Measurements from ENCODE around the gene CAT.
A peak's percentile ranks its signal among the peaks of the same experiment; 100 is the strongest.

The CAT gene

DNA sequence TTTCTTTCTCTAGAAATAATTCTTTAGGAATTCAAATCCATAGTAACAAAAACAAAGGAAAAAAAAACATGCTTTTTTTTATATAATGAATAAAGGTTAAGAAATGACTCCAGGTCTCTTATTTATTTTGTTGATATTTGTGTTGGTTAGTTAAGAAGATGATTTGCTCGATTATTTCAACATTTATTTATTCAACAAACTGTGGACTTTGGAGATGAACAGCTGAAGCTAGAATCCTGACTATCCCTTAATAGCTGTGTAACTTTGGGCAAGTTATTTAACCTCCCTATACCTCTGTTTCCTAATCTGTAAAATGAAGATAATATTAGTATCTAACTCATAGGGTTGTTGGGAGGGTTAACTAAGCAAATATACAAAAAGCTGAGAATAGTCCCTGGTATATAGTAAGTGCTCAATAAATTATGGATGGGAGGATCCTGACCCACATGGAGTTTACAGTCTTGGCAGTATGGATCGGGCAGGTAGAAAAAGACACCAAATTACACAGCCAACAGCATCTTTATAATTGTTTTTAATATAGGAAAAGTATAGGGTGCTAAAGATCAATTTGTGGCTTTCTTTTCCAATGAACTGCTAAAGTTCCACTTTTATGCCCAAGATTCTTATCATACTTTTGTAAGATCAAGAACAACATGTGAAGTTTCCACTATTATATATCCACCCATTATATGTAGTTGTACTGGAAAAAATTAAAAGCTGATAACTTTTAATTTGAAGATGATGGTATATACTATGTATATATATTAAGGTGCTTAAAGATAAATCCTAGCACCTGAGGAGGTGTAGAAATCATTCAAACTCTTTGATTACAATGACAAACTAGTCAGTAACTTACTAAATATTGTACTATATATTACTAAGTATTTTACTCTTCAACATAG lies 1.3 kb upstream of the CAT start:
- TF ChIP-seq POLR2A (IDR thresholded peaks at IDR 0.05; ENCODE audit: low read length) (no peak), GATA1 (IDR thresholded peaks at IDR 0.05; ENCODE audit: low read depth, low read length) (no peak)
- peak in 1 of 2 experiments; percentile 26 for DNase-seq

DNA sequence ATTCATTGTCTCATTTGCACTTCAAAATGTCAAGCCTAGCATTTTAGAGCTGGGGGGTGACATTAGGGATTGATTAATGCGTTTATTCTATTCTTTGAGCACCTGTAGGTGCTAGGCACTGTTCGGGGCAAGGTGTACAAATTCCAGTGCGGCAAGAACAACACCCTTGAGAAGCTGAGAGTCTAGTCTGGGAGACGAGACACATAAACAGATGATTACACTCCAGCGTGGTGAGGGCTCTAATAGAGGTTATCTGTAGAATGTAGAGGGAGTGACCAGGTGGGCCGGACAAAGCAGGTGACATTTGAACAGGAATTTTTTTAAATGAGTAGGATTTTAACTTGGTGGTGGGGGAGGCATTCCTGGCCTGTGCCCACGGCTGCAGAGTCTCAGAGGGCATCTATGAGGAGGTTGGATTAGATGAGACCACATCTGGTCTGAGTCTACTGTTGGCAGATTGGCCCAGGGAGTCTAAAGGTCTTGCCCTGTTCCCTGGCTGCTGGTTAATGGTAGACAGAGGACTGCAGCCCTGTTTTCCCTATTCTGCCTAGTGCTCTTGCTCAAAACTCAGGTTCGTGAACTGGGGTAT lies 970 bp downstream of the CAT start:
- no peak for TF ChIP-seq GATA1 (IDR thresholded peaks at IDR 0.05; ENCODE audit: low read depth, low read length)
- TF ChIP-seq POLR2A (IDR thresholded peaks at IDR 0.05; ENCODE audit: low read length), result no peak
- peak; percentile 68 to 71 for DNase-seq

DNA sequence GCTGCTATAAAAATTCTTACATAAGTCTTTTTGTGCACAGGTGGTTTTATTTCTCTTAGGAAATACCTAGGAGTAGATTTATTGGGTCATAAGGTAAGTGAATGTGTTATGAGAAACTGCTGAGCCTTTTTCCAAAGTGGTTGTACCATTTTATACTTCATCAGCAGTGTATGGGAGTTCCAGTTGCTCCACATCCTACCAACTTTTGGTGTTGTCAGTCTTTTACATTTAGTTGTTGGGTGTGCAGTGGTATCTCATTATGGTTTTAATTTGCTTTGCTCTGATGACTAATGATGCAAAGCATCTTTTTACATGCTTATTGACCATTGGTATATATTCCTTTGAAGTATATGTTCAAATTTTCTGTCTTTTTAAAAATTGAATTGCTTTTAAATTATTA lies 3.1 kb downstream of the CAT start:
- no peak for TF ChIP-seq POLR2A (IDR thresholded peaks at IDR 0.05; ENCODE audit: low read length)
- TF ChIP-seq GATA1 (IDR thresholded peaks at IDR 0.05; ENCODE audit: low read depth, low read length), result no peak
- peak in 1 of 2 experiments; percentile 21 for DNase-seq

DNA sequence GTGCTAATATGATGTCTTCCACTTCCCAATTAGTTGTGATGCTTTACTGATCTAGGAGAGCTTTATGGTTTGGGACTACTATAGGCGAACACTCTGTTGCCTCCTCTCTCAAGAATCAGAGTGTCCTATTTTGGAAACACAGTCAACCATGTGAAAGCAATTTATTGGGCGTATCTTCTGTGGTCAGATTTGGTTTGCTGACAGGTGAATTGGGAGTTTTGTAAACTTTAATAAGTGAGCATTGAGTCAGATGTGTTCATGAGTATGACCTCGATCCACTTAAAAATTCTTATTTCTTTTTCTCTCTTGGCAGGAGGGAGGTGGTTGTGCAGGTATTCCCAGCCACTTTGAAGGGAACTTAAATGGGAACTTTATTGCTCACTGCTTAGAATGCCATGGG lies 4.4 kb downstream of the CAT start:
- no peak for DNase-seq
- no peak for TF ChIP-seq GATA1 (IDR thresholded peaks at IDR 0.05; ENCODE audit: low read depth, low read length)
- no peak for TF ChIP-seq POLR2A (IDR thresholded peaks at IDR 0.05; ENCODE audit: low read length)

DNA sequence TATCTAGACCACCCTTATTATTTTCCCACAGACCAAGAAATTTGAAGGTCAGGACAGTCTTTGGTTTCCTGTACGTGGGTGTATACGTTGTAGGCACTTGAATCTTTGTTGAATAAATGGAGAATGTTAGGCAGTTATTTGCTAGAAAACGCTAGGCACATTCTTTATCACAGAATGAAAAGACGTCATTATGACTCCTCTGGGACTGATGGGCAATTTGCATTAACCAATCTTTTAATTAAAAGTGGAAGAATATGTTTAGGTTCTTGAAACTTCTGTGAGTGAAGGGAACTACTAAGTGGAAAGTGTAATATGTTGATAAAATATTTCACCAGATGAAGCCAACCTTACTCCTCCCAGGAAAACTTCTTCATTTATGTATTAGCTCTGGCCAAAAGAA lies 5.7 kb downstream of the CAT start:
- no peak for DNase-seq
- no peak for TF ChIP-seq GATA1 (IDR thresholded peaks at IDR 0.05; ENCODE audit: low read depth, low read length)
- no peak for TF ChIP-seq POLR2A (IDR thresholded peaks at IDR 0.05; ENCODE audit: low read length)

DNA sequence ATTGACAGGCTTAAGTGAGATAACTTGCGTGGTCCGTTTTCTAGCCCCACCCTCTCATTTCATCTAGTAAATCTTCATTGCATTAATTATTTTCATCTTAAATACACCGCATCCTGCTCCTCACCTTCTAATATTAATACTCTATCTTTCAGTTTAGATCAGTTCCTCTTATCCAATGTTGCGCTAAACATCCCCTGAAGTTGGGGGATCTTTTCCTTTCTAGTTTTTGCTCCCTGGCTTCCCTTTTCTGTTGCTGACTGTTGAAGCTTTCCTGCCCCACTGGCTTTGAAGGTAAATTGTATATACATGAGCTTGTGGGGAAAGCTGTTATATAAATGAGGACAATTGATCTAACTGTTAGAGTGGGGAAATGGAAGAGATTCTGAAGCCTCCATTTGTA lies 7.2 kb downstream of the CAT start:
- TF ChIP-seq GATA1 (IDR thresholded peaks at IDR 0.05; ENCODE audit: low read depth, low read length) (no peak), POLR2A (IDR thresholded peaks at IDR 0.05; ENCODE audit: low read length) (no peak)
- DNase-seq, result peak in 1 of 2 experiments; percentile 41

DNA sequence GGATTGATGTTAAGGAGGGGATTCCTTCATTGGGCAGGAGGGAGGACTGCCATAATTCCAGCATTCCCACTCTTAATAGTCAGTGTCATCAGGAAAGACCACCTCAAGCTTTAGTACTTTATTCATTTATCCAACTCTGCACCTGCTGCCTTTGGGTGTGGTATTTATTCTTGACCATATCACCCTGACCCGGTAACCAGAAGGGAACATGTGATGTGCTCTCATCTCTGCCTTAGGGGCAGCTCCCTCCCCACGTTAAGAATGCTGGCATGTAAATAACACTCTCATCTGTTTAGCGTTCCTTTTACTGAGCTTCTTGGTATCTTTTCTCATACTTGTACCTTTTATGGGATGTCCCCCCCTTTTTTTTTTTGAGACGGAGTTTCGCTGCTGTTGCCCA lies 7.7 kb downstream of the CAT start:
- DNase-seq, result peak; percentile 80 to 89
- TF ChIP-seq POLR2A (IDR thresholded peaks at IDR 0.05; ENCODE audit: low read length) (peak; percentile 34), GATA1 (IDR thresholded peaks at IDR 0.05; ENCODE audit: low read depth, low read length) (no peak)

DNA sequence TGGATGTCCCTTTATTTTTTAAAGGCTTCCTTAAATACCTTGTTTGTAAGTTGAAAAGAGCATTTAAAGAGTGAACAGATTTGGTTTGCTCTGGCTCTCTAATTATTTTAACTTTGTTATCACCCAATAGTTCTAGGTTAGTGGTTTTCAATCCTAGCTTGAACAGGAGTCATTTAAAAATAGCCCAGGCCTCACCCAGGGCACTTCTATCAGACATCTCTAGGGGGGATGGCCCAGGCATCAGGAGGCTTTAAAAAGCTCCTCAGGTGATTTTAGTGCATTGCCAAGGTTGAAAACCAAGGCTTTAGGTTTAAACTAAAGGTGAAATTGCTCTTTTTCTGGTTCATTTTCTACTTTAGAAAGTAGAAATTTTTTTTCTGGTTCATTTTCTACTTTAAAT lies 8.3 kb downstream of the CAT start:
- TF ChIP-seq POLR2A (IDR thresholded peaks at IDR 0.05; ENCODE audit: low read length) (no peak), GATA1 (IDR thresholded peaks at IDR 0.05; ENCODE audit: low read depth, low read length) (no peak)
- no peak for DNase-seq

DNA sequence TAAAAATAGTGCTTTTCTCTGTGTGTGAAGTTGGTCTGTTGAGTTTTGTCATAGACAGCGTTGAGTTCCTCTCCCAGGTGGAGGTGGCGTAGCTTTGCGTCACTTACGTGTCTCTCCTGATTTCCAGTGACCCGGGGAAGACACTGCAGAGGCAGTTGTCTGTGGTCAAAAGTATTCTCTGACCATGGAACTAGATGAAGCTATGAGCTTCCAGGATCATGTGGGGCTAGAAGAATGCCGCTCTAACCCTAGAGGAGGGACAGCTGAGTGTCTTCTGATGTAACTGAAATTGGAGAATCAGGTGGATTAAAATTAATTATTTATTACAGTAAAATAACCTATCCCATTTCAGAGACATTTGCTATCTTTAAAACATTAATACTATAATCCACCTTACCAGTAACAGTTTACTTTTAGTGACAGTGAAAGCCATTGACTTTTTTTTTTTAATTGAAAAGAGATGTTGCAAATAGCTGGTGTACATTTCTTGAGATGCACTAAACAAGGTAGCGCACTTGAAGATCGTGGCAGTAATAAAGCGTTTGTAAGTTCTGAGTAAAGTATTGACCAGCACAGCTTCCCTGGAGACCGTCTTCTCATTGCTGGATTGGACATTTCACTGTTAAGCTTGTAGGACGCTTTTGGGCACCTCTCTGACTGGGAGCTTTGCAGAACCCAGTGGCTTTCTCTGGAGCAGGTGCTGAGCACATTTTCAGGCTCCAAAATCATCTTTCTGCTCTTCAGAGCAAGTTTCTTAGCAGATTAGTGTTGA lies 9.7 kb downstream of the CAT start:
- no peak for DNase-seq
- TF ChIP-seq GATA1 (IDR thresholded peaks at IDR 0.05; ENCODE audit: low read depth, low read length) (no peak), POLR2A (IDR thresholded peaks at IDR 0.05; ENCODE audit: low read length) (no peak)

DNA sequence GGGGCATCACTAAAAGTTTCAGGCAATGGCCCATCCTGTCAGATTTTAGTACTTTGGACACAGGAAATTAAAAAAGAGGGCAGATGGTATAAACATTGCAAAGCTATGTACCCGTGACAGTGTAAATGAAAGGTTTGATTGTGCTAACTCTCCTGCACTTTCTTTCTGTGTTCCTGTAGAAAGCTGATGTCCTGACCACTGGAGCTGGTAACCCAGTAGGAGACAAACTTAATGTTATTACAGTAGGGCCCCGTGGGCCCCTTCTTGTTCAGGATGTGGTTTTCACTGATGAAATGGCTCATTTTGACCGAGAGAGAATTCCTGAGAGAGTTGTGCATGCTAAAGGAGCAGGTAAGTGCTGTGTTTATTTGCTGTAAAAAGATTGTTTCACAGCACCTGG lies 10.3 kb downstream of the CAT start:
- no peak for DNase-seq
- TF ChIP-seq POLR2A (IDR thresholded peaks at IDR 0.05; ENCODE audit: low read length) (no peak), GATA1 (IDR thresholded peaks at IDR 0.05; ENCODE audit: low read depth, low read length) (no peak)

DNA sequence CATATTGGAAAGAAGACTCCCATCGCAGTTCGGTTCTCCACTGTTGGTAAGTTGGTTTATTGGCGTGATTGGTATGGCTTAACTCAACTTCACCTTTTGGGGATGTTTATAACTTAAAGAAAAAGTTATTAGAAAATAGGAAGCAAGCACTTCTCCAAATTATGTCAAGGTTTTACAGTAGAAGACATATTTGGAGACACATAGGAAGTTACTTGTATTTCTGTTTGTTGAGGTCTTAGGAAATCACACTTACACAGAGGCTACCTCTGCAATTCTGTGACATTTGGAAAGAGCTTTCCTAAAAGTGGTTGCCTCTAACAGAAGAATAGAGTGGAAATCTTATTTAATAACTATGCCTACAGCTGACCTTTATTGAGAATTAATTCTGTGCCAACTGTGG lies 12.3 kb downstream of the CAT start:
- DNase-seq, result no peak
- TF ChIP-seq GATA1 (IDR thresholded peaks at IDR 0.05; ENCODE audit: low read depth, low read length), result no peak

DNA sequence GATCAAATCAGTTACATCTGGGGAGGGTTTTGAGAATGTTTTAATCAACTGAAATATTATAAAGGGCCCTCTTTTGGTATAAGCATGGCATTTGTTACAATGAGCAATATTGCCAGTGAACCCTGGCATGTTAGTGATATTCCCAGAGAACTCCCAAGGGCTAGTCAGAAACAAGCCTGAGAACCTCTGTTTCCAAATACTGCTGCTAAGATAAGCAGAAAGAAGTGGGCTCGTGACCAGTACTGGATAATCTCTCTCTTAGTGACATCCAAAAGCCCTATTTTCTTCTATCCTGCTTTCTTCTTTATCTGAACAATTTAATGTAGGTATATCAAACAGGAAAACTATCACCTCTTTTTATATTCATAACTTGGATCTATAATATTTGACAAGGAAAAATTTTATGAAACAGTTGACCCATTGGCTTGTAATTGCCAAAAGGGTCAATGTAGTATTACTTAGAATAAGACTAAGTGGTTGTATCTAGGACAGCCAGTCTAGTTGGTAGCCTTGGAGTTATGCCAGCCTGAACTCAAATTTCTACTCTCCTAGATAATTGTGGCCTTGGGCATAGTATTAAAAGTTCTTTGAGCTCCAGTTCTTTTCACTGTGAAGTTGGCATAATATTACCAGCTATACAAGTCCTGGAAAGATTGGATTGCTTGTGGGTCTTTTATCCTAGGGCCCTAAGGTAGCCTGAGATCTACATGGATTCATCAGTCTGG lies 15.7 kb downstream of the CAT start:
- TF ChIP-seq GATA1 (IDR thresholded peaks at IDR 0.05; ENCODE audit: low read depth, low read length) (no peak), POLR2A (IDR thresholded peaks at IDR 0.05; ENCODE audit: low read length) (no peak)
- no peak for DNase-seq

DNA sequence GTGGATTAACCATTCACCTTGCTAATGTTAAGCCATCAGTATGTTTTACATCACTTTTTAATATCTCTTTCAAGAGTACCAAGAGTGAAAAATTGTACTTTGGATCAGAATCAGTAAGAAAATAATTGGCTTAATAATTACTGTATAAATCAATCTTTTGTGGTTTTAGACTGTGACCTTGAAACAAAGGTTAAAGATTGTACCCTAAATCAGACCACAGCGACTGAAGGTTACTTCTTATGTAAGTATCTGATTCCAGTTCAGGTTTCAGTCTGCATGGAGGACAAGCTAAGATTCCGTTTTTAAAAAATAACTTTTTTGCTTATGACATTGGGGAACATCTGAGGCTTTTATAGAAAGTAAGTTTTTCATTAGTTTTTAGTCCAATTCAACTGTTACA lies 18.9 kb downstream of the CAT start:
- TF ChIP-seq POLR2A (IDR thresholded peaks at IDR 0.05; ENCODE audit: low read length) (no peak), GATA1 (IDR thresholded peaks at IDR 0.05; ENCODE audit: low read depth, low read length) (no peak)
- DNase-seq, result no peak

DNA sequence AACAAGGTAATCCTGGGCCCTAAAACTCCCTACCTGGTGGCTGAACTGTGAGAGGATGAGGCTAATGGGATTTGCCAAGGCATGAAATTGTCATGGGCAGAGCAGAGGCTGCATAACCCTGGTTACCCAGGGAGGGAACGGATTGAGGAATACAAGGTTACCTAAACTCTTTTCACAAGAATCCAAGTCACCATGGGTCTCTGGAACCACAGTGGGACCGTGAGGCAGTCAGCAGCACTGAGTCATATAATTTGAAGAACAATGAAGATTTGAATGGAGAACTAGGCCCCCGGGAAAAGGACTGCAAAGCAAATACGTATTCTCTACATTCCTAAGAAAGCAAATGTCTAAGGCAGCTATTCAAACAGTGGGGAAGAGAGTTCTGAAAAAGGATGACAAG lies 19.8 kb downstream of the CAT start:
- no peak for DNase-seq
- TF ChIP-seq GATA1 (IDR thresholded peaks at IDR 0.05; ENCODE audit: low read depth, low read length) (no peak), POLR2A (IDR thresholded peaks at IDR 0.05; ENCODE audit: low read length) (no peak)

All from erythroblast (primary cell).